PC-3 (cell line): ENCODE results near the gene LYPLA2. TPM values are rescaled to one million over a fixed set of nuclear protein-coding genes. Genes with fewer than 3 reads are reported as not detected.

ENCODE experiments used
- ATAC-seq: fragments of 200-7000 bp; cut with Tn5 transposase; 2 replicates; pipeline ENCODE4 v1.9.1; 2020; ENCODE audit warnings: mild to moderate bottlenecking, moderate library complexity
- BruUV-seq: library from RNA; stranded (reverse); fragments of 400-500 nt; replicated peaks from 2 replicates; lab custom pipeline; 2021; lab: Mats Ljungman, UMichigan
- CTCF ChIA-PET: fragments of 300-600 bp; sonication (Branson Sonifier 250); formaldehyde crosslinking; loops from one replicate; lab custom pipeline; 2022; ENCODE audit warnings: antibody characterized with exemption; lab: Charles Lee
- POLR2A ChIA-PET: fragments of 300-600 bp; sonication (Branson Sonifier 250); formaldehyde crosslinking; loops from one replicate; lab custom pipeline; 2022; ENCODE audit warnings: antibody characterized with exemption; ENCODE audit not compliant: unreplicated experiment; lab: Charles Lee
- DNase-seq: peaks from one replicate; pipeline ENCODE4 v3.0.0-alpha.2; 2015
- H2AFZ ChIP-seq: fragments of 300-600 bp; sonication (generic); 2 replicates; pipeline ENCODE4 v1.6.0; 2016; ENCODE audit warnings: antibody characterized with exemption, low read length
- H3F3A ChIP-seq: fragments of 300-600 bp; sonication (generic); one replicate; pipeline ENCODE4 v1.6.0; 2017; ENCODE audit warnings: antibody characterized with exemption, low read length, control low read depth, mild to moderate bottlenecking; ENCODE audit not compliant: unreplicated experiment
- H3K27ac ChIP-seq: fragments of 300-600 bp; sonication (generic); 2 replicates; pipeline ENCODE4 v1.5.1; 2016; ENCODE audit warnings: mild to moderate bottlenecking, low read length
- H3K27me3 ChIP-seq: fragments of 300-600 bp; sonication (generic); 2 replicates; pipeline ENCODE4 v1.6.1; 2016; ENCODE audit warnings: low read length, mixed read lengths
- H3K36me3 ChIP-seq: fragments of 300-600 bp; sonication (generic); 2 replicates; pipeline ENCODE4 v1.6.1; 2016; ENCODE audit warnings: low read depth, mixed run types, low read length, mixed read lengths
- H3K4me1 ChIP-seq: fragments of 300-600 bp; sonication (generic); 2 replicates; pipeline ENCODE4 v1.5.1; 2016; ENCODE audit warnings: low read length; ENCODE audit not compliant: insufficient read depth
- H3K4me2 ChIP-seq: fragments of 300-600 bp; sonication (generic); 2 replicates; pipeline ENCODE4 v1.6.0; 2016; ENCODE audit warnings: low read length
- H3K4me3 ChIP-seq: fragments of 300-600 bp; sonication (generic); 2 replicates; pipeline ENCODE4 v1.5.1; 2016; ENCODE audit warnings: mild to moderate bottlenecking, low read length, mixed read lengths
- H3K79me2 ChIP-seq: fragments of 300-600 bp; sonication (generic); 2 replicates; pipeline ENCODE4 v1.6.1; 2017; ENCODE audit warnings: low read length, mixed read lengths
- H3K9ac ChIP-seq: fragments of 300-600 bp; sonication (generic); 2 replicates; pipeline ENCODE4 v1.6.0; 2016; ENCODE audit warnings: mild to moderate bottlenecking, low read length
- H3K9me2 ChIP-seq: fragments of 300-600 bp; sonication (generic); replicated peaks from 2 replicates; pipeline ENCODE4 v1.6.1; 2016; ENCODE audit warnings: mixed run types, low read length, mixed read lengths
- H3K9me3 ChIP-seq: fragments of 300-600 bp; sonication (generic); 2 replicates; pipeline ENCODE4 v1.6.1; 2016; ENCODE audit warnings: low read length, mixed read lengths
- H4K20me1 ChIP-seq: fragments of 300-600 bp; sonication (generic); 2 replicates; pipeline ENCODE4 v1.6.1; 2016; ENCODE audit warnings: low read length, mixed read lengths
- CTCF ChIP-seq: fragments of 300-600 bp; sonication (generic); conservative IDR thresholded peaks from 2 replicates; pipeline ENCODE4 v1.5.1; 2017; ENCODE audit warnings: antibody characterized with exemption, low read depth, mild to moderate bottlenecking, low read length
- EZH2 ChIP-seq: fragments of 300-600 bp; sonication (generic); IDR thresholded peaks from one replicate; pipeline ENCODE4 v1.6.1; 2017; ENCODE audit warnings: antibody characterized with exemption, mild to moderate bottlenecking, low read length; ENCODE audit not compliant: unreplicated experiment
- EZH2phosphoT487 ChIP-seq: fragments of 300-600 bp; sonication (generic); IDR thresholded peaks from 2 replicates; pipeline ENCODE4 v1.6.1; 2018; ENCODE audit warnings: mild to moderate bottlenecking, antibody characterized with exemption, low read length, borderline replicate concordance
- intact Hi-C: fragments of 100-400 bp; cut with micrococcal nuclease; formaldehyde crosslinking; loops from 2 replicates; pipeline ENCODE4 v1.9.0; 2023
- total RNA-seq: library from RNA; depleted of rRNA; stranded (reverse); fragments of >200 nt; gene quantifications from 2 replicates; pipeline ENCODE4 v1.2.3, GENCODE V29; 2014

Gene LYPLA2
- total RNA-seq, 1 experiment from 2014 or later: 142 TPM

GRCh38 chr1:23768733-23769132, 22.2 kb upstream of the LYPLA2 start:
- no peaks in the 10 kb centered on the region for H3K27me3 ChIP-seq
- POLR2A ChIA-PET: no interaction called here
- BruUV-seq: no TSS peak

GRCh38 chr1:23772049-23772853, 18.7 kb upstream of the LYPLA2 start:
- ChIA-PET CTCF (interaction anchor here (0.5 to 1.0 kb wide), 9 partner anchors 16 to 258 kb away, joined by 3 to 10 read pairs (median 4); no protein-coding TSS in a partner anchor), POLR2A (no interaction called here)
- no peaks in the 10 kb centered on the region for H3K27me3 ChIP-seq
- ATAC-seq: peak; percentile 99
- H3K36me3 ChIP-seq: no peaks in the 10 kb centered on the region
- no peak overlapping the region for H3K27ac ChIP-seq
- DNase-seq: peak; percentile 88
- H3F3A ChIP-seq: no peaks in the 10 kb centered on the region
- H3K9me3 ChIP-seq: no peaks in the 10 kb centered on the region
- H2AFZ ChIP-seq: peak overlapping the region; percentile 74
- no peaks in the 10 kb centered on the region for H3K9me2 ChIP-seq
- no TSS peak for BruUV-seq
- H3K4me2 ChIP-seq: peak overlapping the region; percentile 62
- TF ChIP-seq EZH2: no peak
- TF ChIP-seq EZH2phosphoT487: no peak
- TF ChIP-seq CTCF: peak; percentile 90
- intact Hi-C loops: loop anchor here (1.0 kb wide), 2 partner anchors 82 to 145 kb away; no protein-coding TSS in a partner anchor
- peak overlapping the region; percentile 46; the same call in 1 of the 2 replicates for H3K4me3 ChIP-seq
- no peak overlapping the region for H3K9ac ChIP-seq
- peaks cover 12% of the 10 kb centered on the region for H3K79me2 ChIP-seq
- no peaks in the 10 kb centered on the region for H4K20me1 ChIP-seq
- peaks cover 10% of the 10 kb centered on the region for H3K4me1 ChIP-seq

More at GRCh38 chr1:23768733-23769132, 22.2 kb upstream of the LYPLA2 start:
- no peak overlapping the region for H2AFZ ChIP-seq
- H3K9me2 ChIP-seq: no peaks in the 10 kb centered on the region
- no peaks in the 10 kb centered on the region for H3F3A ChIP-seq
- no peak for DNase-seq
- TF ChIP-seq EZH2 (no peak), EZH2phosphoT487 (no peak), CTCF (no peak)
- H4K20me1 ChIP-seq: no peaks in the 10 kb centered on the region
- intact Hi-C loops: no loop called here
- H3K4me1 ChIP-seq: peaks cover 4% of the 10 kb centered on the region; the same call in 1 of the 2 replicates
- no peak overlapping the region for H3K27ac ChIP-seq
- no peaks in the 10 kb centered on the region for H3K36me3 ChIP-seq
- CTCF ChIA-PET: no interaction called here
- no peak for ATAC-seq
- H3K4me3 ChIP-seq: no peak overlapping the region
- H3K9ac ChIP-seq: no peak overlapping the region
- no peaks in the 10 kb centered on the region for H3K79me2 ChIP-seq
- no peaks in the 10 kb centered on the region for H3K9me3 ChIP-seq
- H3K4me2 ChIP-seq: no peak overlapping the region

- no peak for ATAC-seq
- no TSS peak for BruUV-seq
- ChIA-PET POLR2A (no interaction called here), CTCF (interaction anchor here (0.6 kb wide), 1 partner anchor 911 kb away, joined by 3 read pairs; no protein-coding TSS in a partner anchor)
- no peaks in the 10 kb centered on the region for H3K36me3 ChIP-seq
- H3K4me1 ChIP-seq: peaks cover 11% of the 10 kb centered on the region
- no peaks in the 10 kb centered on the region for H4K20me1 ChIP-seq
- H3F3A ChIP-seq: no peaks in the 10 kb centered on the region
- H2AFZ ChIP-seq: no peak overlapping the region
- intact Hi-C loops: loop anchor here (1.0 kb wide), 2 partner anchors 81 to 144 kb away; no protein-coding TSS in a partner anchor
- H3K27me3 ChIP-seq: no peaks in the 10 kb centered on the region
- TF ChIP-seq EZH2phosphoT487 (no peak), CTCF (no peak), EZH2 (no peak)
- H3K4me2 ChIP-seq: no peak overlapping the region
- DNase-seq: no peak
- H3K9me2 ChIP-seq: no peaks in the 10 kb centered on the region
- H3K4me3 ChIP-seq: no peak overlapping the region
- H3K79me2 ChIP-seq: peaks cover 18% of the 10 kb centered on the region
- no peak overlapping the region for H3K9ac ChIP-seq
- H3K9me3 ChIP-seq: no peaks in the 10 kb centered on the region
- no peak overlapping the region for H3K27ac ChIP-seq
Measured at GRCh38 chr1:23772854-23773242, 18.1 kb upstream of the LYPLA2 start.
